ENCODE measurements around the gene LOXHD1. TPM values are rescaled to one million over a fixed set of nuclear protein-coding genes. Genes with fewer than 3 reads are reported as not detected.

LOXHD1 gene, protein sequence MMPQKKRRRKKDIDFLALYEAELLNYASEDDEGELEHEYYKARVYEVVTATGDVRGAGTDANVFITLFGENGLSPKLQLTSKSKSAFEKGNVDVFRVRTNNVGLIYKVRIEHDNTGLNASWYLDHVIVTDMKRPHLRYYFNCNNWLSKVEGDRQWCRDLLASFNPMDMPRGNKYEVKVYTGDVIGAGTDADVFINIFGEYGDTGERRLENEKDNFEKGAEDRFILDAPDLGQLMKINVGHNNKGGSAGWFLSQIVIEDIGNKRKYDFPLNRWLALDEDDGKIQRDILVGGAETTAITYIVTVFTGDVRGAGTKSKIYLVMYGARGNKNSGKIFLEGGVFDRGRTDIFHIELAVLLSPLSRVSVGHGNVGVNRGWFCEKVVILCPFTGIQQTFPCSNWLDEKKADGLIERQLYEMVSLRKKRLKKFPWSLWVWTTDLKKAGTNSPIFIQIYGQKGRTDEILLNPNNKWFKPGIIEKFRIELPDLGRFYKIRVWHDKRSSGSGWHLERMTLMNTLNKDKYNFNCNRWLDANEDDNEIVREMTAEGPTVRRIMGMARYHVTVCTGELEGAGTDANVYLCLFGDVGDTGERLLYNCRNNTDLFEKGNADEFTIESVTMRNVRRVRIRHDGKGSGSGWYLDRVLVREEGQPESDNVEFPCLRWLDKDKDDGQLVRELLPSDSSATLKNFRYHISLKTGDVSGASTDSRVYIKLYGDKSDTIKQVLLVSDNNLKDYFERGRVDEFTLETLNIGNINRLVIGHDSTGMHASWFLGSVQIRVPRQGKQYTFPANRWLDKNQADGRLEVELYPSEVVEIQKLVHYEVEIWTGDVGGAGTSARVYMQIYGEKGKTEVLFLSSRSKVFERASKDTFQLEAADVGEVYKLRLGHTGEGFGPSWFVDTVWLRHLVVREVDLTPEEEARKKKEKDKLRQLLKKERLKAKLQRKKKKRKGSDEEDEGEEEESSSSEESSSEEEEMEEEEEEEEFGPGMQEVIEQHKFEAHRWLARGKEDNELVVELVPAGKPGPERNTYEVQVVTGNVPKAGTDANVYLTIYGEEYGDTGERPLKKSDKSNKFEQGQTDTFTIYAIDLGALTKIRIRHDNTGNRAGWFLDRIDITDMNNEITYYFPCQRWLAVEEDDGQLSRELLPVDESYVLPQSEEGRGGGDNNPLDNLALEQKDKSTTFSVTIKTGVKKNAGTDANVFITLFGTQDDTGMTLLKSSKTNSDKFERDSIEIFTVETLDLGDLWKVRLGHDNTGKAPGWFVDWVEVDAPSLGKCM (N-terminal part only)
- total RNA-seq (2022; extraction: Qiagen RNA extraction; ENCODE audit: low read depth): not detected in 5 replicates

GRCh38 chr18:46657115-46657955 is at the start of gene LOXHD1:
TSS of gene LOXHD1 (minus strand) at chr18:46657220. CDS start at chr18:46657033, 187 bp downstream.

Other genes with a start within 250 kb of the LOXHD1 start
- 0.32 TPM in 1 of 5 replicates, not detected in the others for gene ST8SIA5, start 99.8 kb upstream of the LOXHD1 start, total RNA-seq (2022; extraction: Qiagen RNA extraction; ENCODE audit: low read depth)

All from A549 treated with RU486 at 1 μM for 4 hours (cell line).